ENCODE measurements around the gene MARK2.
"Not testable (repeated sequence)": the region's sequence is repeated elsewhere in the genome, so short reads cannot be mapped to it uniquely, and the experiment has no call there.

The MARK2 gene

DNA sequence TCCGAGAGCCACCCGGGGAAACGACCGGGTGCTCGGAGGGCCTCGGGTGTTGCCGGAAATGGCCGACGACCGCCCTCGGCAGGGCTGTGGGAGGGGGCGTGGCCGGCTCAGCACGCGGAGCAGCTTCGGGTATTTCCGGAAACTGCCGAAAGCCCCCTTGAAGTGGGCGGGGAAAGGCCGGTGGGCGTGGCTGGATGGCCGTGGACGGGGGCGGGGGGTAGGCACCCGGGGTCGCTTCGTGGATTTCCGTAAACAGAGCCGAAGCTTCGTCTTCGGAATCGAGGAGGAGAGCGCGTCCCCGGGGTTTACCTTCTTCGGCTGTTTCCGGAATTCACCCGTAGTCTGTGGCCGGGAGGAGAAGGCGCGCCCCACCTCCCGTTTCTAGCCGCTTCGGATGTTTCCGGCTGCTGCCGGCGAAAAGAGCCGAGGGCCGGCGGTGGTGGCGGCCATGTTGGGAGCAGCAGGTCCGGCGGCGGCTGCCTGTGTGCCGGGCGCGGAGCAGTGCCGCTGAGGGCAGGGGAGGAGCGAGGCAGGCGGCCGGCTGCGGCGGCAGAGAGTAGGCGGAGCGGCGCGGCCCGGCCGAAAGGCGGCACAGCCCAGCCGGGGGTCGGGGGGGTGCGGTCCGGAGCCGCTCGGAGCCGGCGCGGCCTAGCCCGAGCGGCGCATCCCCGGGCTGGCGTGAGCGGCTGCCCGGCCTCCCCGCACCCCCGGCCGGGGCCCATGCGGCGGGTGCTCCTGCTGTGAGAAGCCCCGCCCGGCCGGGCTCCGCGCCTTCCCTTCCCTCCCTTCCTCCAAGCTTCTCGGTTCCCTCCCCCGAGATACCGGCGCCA, at the start of gene MARK2:
Gene MARK2 (plus strand): TSS at position 433 of the 830 bp plus-strand sequence. CDS start 397 bp downstream, at position 830.
- DNase-seq: peak; percentile 100

DNA sequence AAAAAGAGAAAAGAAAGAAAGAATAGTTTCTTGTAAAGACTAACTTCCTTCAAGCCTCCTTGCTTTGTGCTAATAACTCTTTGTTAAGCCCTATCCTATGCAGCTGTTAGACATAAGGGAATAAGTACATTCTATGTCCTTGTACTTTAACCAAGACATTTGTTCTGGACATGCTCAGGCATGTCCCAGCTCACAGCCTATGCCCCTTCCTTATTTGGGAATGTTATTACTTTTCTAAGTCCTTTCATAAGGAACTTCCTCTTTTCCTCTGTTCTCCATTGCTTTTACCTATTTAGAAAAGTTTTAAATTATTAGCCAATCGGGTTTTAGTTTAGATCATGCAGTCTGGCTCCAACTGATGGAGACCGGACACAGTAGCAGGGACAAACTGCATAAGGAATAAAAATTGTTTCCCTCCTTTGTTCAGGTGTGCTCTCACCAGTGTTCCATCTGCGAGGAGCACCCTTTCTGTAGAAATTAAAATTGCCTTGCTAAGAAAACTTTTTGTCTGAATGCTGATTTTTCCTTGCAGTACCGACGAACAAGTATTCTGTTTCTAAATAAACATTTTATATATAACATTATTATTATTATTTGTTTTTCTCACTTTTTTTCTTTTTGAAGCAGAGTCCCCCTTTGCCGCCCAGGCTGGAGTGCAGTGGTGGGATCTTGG, 47.3 kb upstream of the MARK2 start:
- DNase-seq: no peak

DNA sequence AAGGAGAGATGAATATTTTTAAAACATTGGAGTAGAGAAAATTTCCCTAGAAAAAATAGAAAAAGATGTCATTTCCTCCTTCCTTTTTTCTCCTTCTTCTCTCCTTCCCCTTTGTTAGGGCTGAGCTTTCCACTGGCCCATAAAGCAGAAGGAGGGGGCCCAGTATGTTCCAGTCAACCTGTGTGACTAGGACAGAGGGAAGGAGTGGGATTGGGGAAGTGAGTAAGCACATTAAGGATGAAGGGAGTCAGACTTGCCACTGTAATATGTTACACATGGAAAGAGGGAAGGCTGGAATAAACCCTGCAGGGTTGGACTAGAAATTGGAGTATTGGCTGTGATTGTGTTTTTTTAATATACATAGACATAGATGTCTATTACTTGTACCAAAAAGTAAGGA, 45.7 kb upstream of the MARK2 start:
- no peak for DNase-seq

DNA sequence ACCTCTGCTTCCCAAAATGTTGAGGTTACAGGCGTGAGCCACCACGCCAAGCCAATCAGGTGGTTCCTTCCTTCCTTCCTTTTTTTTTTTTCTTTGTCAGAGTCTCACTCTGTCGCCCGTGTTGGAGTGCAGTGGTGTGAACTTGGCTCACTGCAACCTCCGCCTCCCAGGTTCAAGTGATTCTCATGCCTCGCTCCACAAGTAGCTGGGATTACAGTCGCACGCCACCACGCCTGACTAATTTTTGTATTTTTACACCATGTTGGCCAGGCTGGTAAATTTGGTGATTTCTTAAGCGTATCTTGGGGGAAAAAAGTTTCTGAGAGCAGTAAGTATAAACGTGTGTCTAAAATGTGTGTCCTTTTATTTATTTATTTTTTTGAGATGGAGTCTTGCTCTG, 43.8 kb upstream of the MARK2 start:
- DNase-seq: no peak

DNA sequence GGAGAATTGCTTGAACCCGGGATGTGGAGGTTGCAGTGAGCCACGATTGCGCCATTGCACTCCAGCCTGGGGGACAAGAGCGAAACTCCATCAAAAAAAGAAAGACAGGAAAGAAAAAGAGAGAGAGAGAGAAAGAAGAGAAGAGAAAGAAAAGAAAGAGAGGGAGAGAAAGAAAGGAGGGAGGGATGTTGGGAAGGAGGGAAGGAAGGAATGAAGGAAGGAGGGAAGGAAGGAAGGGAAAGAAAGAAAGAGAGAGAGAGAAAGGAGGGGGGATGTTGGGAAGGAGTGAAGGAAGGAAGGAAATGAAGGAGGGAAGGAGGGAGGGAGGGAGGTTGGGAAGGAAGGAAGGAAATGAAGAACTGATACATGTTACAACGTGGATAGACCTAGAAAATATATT, 38.0 kb upstream of the MARK2 start:
- DNase-seq: no peak

DNA sequence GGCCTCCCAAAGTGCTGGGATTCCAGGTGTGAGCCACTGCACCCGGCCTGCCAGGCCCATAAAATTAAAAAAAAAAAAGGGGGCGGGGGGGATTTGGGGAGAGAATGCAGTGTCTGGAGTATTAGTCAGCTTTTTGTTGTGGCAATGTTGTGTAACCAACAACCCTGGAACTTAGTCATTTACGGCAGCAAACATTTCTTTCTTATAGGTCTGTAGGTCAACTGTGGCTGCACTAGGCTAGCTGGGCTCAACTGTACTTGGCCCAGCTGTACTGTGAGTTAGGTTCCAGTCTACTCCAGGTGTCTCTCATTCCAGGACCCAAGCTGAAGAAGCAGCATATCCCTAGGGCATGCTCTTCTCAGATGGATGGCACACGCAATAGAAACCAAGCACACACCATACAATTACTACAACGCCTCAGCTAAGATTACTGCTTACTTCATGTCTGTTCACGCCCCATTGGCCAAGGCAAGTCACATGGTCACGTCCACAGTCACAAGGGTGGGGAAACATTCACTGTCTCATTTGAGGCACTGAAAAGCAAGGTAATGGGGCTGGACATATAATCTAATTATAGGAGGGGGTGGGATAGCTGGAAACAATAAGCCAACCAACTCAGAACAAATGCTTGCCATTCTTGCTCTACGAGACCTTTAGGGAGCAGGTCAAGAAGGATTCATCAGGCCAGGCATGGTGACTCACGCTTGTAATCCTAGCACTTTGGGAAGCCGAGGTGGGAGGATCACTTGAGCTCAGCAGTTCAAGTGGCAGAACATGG, 36.1 kb upstream of the MARK2 start:
- DNase-seq: no peak

DNA sequence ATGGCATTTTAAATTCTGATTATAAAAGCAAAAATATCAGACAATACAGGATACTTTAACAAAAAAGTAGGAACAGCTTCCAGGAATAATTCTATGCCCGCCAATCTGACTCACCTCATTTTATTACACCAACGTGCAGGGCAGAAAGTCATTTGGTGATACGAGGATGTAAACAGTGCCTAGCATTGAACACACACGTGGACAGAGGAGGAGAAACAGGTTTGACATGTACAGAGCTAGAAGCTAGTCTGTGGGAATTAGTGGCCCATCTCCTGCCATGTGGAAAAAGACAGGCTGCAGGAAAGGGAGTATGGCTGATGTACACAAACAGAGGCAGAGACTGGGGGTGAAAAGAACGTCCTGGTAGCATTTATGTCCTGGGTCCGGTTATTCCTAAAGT, 34.7 kb upstream of the MARK2 start:
- DNase-seq: no peak

DNA sequence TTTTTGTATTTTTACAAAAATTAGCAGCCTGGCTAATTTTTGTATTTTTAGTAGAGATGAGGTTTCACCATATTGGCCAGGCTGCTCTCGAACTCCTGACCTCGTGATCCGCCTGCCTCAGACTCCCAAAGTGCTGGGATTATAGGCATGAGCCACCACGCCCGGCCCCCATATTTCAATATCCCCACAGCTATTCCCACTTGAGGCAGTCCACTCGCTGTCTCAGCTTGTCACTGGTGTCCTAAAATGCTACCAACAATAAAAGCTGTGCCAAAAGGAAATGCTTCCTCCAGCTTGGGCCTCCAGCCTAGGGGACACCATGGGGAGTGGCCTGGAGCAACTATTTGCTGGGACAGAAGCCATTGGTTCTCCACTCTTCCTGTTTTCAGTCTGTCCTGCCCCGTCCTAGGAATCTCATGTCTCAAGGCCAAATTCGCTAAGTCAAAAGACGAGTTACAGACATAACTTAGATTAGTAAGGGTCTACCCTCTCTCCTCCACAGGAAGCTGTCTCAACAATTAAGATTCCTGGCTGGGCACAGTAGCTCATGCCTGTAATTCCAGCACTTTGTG, 33.0 kb upstream of the MARK2 start:
- no peak for DNase-seq

DNA sequence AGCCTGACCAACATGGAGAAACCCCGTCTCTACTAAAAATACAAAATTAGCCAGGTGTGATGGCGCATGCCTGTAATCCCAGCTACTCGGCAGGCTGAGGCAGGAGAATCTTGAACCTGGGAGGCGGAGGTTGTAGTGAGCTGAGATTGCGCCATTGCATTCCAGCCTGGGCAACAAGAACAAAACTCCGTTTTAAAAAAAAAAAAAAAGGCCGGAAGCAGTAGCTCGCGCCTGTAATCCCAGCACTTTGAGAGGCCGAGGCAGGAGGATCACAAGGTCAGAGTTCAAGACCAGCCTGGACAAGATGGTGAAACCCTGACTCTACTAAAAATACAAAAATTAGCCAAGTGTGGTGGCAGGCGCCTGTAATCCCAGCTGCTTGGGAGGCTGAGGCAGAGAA, 28.5 kb upstream of the MARK2 start:
- not testable (repeated sequence) for DNase-seq

DNA sequence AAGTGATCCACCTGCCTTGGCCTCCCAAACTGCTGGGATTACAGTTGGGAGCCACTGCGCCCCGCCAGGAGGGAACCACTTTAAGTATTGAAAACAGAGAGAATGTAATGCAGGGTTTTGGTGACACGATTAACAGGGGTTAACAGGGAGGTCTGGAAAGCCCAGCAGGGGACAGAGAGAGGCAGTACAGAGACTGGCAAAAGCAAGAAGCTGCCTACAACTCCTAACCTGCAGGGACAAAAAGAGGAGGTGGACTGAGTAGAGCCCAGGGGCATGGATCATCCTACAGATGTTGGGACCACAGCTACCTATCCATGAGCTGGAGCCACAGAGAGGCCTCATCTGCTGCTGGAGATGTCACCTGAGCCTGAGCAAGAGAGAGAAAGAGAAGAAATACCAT, 27.4 kb upstream of the MARK2 start:
- no peak for DNase-seq

DNA sequence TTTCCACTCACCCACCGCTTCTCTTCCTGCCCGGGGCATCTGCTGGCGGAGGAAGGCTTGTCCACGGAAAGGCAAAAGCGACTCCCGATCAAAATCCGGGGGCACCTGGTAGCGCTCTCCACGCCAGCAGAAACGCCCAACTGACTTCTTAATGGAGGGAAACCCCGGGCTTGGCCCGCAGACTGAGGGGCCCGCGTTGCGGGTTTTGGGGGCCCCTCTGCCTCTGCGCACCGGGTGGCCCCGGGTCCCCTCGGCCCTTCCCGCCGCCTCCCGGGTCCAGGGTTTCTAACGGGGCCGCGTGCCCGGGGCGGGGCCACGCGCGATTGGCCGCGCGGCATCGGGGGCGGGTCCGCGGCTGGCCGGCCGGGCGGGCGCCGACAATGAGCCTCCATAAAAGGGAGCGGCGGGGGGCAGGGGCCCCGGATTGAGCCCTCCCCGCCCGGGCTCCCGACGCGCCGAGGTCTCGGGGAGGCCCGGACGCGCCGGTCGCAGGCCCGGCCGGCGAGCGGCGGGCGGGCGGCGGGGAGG, 25.8 kb upstream of the MARK2 start, which contains the start of gene SPINDOC:
Gene SPINDOC (plus strand): TSS at position 422 of the 528 bp plus-strand sequence. CDS start 231 bp downstream, outside the sequence.
- peak; percentile 86 for DNase-seq

DNA sequence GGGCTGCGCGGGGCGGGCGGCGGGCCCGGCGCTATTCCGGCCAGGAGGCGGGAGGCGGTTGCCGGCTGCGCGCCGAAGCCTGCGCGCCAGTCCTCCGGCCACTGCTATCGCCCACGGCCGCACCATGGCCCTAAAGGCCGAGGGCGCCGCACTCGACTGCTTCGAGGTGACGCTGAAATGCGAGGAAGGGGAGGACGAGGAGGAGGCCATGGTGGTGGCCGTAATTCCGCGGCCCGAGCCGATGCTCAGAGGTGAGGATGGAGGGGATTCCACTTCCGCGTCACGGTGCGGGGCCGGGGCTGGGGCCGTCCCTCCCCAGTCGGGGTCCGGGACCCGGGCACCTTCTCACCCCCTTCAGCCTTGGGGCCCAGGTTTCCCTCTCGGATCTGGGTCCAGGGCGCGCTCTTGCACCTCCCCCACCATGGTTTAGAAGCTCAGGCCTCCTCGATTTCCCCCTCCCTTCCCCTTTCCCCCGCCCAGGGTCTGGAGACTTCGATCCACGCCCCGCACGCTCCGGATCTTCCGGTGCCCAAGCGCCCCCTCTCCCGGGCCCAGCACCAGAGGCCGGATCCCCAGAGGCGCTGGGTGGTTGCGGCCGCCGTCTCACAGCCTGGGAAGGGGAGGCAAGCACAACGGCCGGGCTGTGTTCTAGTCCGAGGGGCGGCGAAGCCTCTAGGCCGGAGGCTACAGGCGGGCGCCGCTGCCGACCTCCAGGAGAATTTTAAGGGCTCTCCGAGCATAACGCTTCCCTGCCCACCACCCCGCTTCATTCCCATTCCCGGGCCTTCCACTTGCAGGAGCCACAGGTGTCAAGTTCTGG, 25.1 kb upstream of the MARK2 start:
- peak; percentile 63 for DNase-seq

DNA sequence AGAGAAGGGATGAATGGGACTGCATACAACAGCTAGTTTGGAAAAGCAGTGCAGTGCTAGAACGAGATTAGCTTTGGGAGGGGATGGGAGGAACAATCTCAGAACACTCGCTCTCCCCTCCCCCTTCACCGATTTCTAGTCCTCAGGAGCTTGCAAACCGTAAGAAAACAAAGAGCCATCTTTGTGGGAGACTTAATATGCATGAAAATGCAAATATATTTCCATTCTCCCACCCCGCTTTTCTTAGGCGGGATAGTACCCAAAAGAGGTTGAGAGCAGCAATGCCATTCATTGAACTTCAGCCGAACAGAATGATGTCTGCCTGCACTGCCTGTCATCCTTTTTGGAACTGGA, 24.6 kb upstream of the MARK2 start:
- no peak for DNase-seq

DNA sequence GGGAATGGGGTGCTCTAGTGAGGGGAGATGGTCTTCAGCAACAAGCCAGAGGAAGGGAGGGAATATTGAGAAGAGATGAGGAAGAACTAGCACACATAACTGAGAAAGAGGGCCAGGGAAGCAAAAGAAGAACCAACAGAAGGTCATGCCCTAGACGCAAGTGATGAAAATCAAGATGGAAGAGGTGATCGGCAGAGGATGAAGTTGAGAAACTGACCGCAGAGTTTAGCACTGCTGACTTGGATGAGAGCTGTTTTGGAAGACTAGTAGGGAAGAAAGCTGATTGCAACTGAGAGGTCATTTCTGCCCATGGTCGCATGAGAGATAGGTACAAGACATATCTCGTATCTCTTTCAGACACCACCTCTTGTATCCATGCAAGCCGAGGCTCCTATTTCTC, 22.7 kb upstream of the MARK2 start:
- no peak for DNase-seq

DNA sequence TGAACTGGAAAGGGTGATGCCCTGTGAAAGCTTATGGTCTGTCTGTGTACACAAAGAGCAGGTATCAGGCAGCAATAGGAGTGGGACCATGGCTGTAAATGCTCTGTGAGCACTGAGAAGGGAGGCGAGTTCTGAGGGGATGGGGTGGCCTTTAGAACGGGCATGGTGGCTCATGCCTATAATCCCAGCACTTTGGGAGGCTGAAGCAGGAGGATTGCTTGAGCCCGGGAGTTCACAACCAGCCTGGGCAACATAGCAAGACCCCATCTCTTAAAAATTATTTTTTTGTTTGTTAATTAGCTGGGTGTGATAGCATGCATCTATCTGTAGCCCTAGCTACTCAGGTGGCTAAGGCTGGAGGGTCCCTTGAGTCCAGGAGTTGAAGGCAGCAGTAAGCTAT, 22.2 kb upstream of the MARK2 start:
- no peak for DNase-seq

DNA sequence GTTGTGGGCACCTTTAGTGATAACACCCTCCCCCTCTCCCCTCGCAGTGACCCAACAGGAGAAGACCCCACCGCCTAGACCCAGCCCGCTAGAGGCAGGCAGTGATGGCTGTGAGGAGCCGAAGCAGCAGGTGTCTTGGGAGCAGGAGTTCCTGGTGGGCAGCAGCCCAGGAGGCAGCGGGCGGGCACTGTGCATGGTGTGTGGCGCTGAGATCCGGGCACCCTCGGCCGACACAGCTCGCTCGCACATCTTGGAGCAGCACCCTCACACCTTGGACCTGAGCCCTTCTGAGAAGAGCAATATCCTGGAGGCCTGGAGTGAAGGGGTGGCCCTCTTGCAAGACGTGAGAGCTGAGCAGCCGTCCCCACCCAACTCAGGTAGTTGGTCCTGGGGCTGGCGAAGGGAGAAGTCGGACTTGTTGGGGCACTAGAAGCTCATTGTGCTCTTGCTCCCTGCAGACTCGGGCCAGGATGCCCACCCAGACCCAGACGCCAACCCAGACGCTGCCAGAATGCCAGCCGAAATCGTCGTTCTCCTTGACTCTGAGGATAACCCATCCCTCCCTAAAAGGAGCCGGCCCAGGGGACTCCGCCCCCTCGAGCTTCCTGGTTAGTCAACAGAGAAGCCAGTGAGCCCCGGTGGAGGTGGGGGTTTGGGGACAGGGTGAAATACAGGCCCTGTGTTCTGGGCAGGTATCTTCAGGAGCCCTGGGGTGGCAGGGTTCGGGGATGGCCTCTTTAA, 21.0 kb upstream of the MARK2 start:
- DNase-seq: no peak

DNA sequence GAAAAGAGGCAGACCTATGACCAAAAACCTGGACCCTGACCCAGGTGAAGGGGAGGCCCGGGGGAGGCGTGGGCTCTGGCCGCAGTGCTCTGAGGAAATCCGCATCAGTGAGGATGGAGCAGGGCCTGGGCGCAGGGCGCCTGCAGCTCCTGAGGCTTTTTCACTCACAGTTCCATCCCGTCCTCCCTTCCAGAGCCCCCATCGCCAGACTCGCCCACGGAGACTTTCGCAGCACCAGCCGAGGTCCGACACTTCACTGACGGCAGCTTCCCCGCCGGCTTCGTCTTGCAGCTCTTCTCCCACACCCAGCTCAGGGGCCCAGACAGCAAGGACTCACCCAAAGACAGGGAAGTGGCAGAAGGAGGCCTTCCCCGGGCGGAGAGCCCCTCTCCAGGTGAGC, 20.3 kb upstream of the MARK2 start:
- no peak for DNase-seq

DNA sequence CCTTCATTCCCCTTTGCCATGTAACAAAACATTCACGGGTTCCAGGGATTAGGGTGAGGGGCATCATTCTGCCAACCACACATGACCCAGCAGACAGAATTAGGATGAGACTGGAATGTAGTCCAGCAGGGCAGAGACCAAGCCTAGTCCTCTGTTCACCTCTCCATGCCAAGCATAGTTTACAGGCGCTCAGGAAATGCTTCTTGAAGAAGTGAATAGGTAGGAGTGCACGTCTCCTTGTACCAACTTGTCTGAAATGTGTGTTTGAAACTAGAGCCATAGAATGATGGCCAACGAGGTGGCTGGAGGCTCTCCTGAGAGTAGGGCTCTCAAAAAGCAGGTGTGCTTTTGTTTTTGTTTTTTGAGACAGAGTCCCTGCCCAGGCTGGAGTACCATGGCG, 17.5 kb upstream of the MARK2 start:
- no peak for DNase-seq

DNA sequence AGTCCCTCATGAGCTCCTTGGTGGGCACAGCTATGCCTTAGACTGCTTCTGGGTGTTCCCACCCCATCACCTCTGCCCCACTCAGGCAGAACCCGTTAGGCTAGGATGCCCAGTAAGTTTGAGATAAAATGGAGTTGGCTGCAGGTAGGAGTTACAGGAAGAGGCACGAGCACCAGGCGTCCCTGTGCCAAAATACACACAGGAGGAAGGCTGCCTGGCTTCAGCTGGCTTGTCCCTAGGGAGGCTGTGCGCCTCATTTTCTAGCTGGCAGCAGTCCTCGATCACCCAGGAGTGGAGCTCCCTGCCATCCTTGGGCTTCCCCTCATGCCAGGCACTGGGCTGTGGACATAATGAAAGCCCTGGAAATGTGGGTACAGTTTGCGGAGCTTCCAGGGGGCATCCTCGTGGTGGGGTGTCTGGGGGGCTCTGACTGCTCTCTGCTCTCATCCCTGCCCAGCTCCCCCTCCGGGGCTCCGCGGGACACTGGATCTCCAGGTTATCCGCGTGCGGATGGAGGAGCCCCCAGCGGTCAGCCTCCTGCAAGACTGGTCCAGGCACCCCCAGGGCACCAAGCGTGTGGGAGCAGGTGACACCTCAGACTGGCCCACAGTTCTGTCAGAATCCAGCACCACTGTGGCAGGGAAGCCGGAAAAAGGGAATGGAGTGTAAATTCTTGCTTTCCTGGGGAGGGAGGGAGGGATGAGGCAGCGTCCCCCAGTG, 12.3 kb upstream of the MARK2 start:
- DNase-seq: no peak

DNA sequence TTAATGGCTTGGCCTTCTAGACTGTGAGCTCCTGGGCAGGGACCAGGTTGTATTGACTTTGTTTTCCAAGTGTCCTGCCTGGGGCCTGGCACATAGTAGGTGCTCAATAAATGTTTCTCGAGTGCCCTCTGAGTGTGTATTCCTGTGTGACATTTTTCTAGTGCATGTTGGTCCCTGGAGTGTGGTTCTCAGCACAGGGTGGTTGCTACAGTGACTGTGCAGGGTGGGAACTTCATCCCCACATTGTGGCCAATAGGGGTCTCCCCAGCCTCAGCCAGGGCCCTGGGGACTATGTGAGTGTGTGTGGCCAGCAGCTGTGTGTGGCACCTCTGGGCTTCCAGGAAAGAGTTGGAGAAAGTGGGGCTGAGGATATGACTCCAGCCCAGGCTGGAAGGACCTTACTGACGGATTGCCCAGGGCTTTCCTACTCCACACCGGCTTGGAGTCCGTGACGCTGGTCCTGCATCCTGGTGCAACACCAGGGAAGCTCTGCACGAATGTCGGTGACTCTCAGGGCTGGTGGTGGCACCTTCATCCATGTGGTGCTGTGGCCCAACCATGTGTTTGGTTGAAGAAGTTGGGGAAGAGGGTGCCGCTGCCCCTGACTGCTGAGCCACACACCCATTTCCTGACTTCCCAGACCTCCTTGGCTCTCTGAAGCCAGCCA, 9.0 kb upstream of the MARK2 start:
- peak; percentile 34 for DNase-seq

All from RPMI8226 (cell line).